Neural cell (in vitro differentiated cells): ENCODE measurements around the gene NOP10. TPM values are rescaled to one million over a fixed set of nuclear protein-coding genes. Genes with fewer than 3 reads are reported as not detected.

ENCODE experiments used
- H2AFZ ChIP-seq: fragments of 200-600, 300-800 bp; sonication (generic), shearing (Covaris generic); 2 replicates; pipeline ENCODE4 v1.6.0; 2014; ENCODE audit warnings: low read depth, mild to moderate bottlenecking, antibody characterized with exemption, low read length, moderate library complexity
- H3F3A ChIP-seq: fragments of 200-600 bp; shearing (Covaris generic); 2 replicates; pipeline ENCODE4 v1.6.1; 2016; ENCODE audit warnings: mild to moderate bottlenecking, moderate library complexity, mixed read lengths, antibody characterized with exemption, low read length; ENCODE audit not compliant: insufficient read depth, poor library complexity, severe bottlenecking
- H3K27ac ChIP-seq: fragments of 200-600, 300-800 bp; sonication (generic), shearing (Covaris generic); 2 replicates; pipeline ENCODE4 v1.5.1; 2014; ENCODE audit warnings: mild to moderate bottlenecking, low read length, moderate library complexity
- H3K27me3 ChIP-seq: fragments of 300-800, 200-600 bp; sonication (generic), shearing (Covaris generic); 2 replicates; pipeline ENCODE4 v1.6.0; 2014; ENCODE audit warnings: mild to moderate bottlenecking, low read depth, low read length, moderate library complexity; ENCODE audit not compliant: insufficient read depth
- H3K36me3 ChIP-seq: fragments of 300-800, 200-600 bp; sonication (generic), shearing (Covaris generic); 2 replicates; pipeline ENCODE4 v1.5.1; 2014; ENCODE audit warnings: mild to moderate bottlenecking, antibody characterized with exemption, low read length, moderate library complexity; ENCODE audit not compliant: insufficient read depth
- H3K4me2 ChIP-seq: fragments of 300-800, 200-600 bp; sonication (generic), shearing (Covaris generic); 2 replicates; pipeline ENCODE4 v1.6.0; 2014; ENCODE audit warnings: mild to moderate bottlenecking, low read length
- H3K4me3 ChIP-seq: fragments of 300-800, 200-600 bp; sonication (generic), shearing (Covaris generic); 2 replicates; pipeline ENCODE4 v1.5.1; 2014; ENCODE audit warnings: mild to moderate bottlenecking, low read length, moderate library complexity
- H3K79me2 ChIP-seq: fragments of 200-600 bp; shearing (Covaris generic); replicated peaks from 2 replicates; pipeline ENCODE4 v1.6.0; 2014; ENCODE audit warnings: mild to moderate bottlenecking, low read length, moderate library complexity; ENCODE audit not compliant: insufficient read depth
- H3K9ac ChIP-seq: fragments of 300-800, 200-600 bp; sonication (generic), shearing (Covaris generic); 2 replicates; pipeline ENCODE4 v1.6.1; 2016; ENCODE audit warnings: mild to moderate bottlenecking, low read length, mixed read lengths
- H3K9me2 ChIP-seq: fragments of 200-600 bp; shearing (Covaris generic); 2 replicates; pipeline ENCODE4 v1.6.1; 2016; ENCODE audit warnings: mild to moderate bottlenecking, low read length, mixed read lengths; ENCODE audit not compliant: insufficient read depth
- H3K9me3 ChIP-seq: fragments of 200-600, 300-800 bp; sonication (generic), shearing (Covaris generic); 2 replicates; pipeline ENCODE4 v1.6.1; 2016; ENCODE audit warnings: mild to moderate bottlenecking, mixed run types, low read length, moderate library complexity, mixed read lengths
- H4K20me1 ChIP-seq: fragments of 200-600 bp; shearing (Covaris generic); 2 replicates; pipeline ENCODE4 v1.6.1; 2016; ENCODE audit warnings: mild to moderate bottlenecking, mixed run types; ENCODE audit not compliant: insufficient read depth
- CTCF ChIP-seq: fragments of 450-650 bp; IDR thresholded peaks from 2 replicates; pipeline ENCODE4 v1.5.1; 2014; ENCODE audit warnings: antibody characterized with exemption, mild to moderate bottlenecking, moderate library complexity; ENCODE audit not compliant: poor library complexity, severe bottlenecking
- EP300 ChIP-seq: fragments of 450-650 bp; conservative IDR thresholded peaks from 2 replicates; pipeline ENCODE4 v1.6.1; 2014; ENCODE audit warnings: antibody characterized with exemption, mild to moderate bottlenecking, moderate library complexity; ENCODE audit not compliant: poor library complexity, severe bottlenecking
- EZH2 ChIP-seq: fragments of 200-600, 300-800 bp; shearing (Covaris generic), sonication (generic); IDR thresholded peaks from 2 replicates; pipeline ENCODE4 v1.6.1; 2014; ENCODE audit warnings: antibody characterized with exemption, low read length, borderline replicate concordance, mild to moderate bottlenecking; ENCODE audit not compliant: insufficient read depth, poor library complexity, severe bottlenecking
- MXI1 ChIP-seq: fragments of 450-650 bp; conservative IDR thresholded peaks from 2 replicates; pipeline ENCODE4 v1.6.1; 2014; ENCODE audit warnings: antibody characterized with exemption, mild to moderate bottlenecking; ENCODE audit not compliant: poor library complexity, severe bottlenecking
- POLR2AphosphoS5 ChIP-seq: IDR thresholded peaks from 2 replicates; pipeline ENCODE4 v1.6.1; 2012
- RAD21 ChIP-seq: fragments of 450-650 bp; conservative IDR thresholded peaks from 2 replicates; pipeline ENCODE4 v1.6.1; 2014; ENCODE audit warnings: antibody characterized with exemption, mild to moderate bottlenecking, moderate library complexity
- REST ChIP-seq: IDR thresholded peaks from 2 replicates; pipeline ENCODE4 v1.6.1; 2012; ENCODE audit warnings: borderline replicate concordance
- SMC3 ChIP-seq: fragments of 450-650 bp; conservative IDR thresholded peaks from 2 replicates; pipeline ENCODE4 v1.6.1; 2014; ENCODE audit warnings: antibody characterized with exemption, mild to moderate bottlenecking, moderate library complexity; ENCODE audit not compliant: poor library complexity
- TAF1 ChIP-seq: IDR thresholded peaks from 2 replicates; pipeline ENCODE4 v1.6.1; 2012; ENCODE audit warnings: low read depth
- polyA plus RNA-seq: library from polyadenylated mRNA; depleted of rRNA; stranded (reverse); fragments of >200 nt; gene quantifications from 2 replicates; pipeline ENCODE4 v1.2.3, GENCODE V29; 2014

NOP10 gene
- polyA plus RNA-seq, 1 donor from 2014 or later = 263 TPM

- H2AFZ ChIP-seq = no peak overlapping the region
- H3K27ac ChIP-seq = no peak overlapping the region
- H3K79me2 ChIP-seq = no peaks in the 10 kb centered on the region
- no peaks in the 10 kb centered on the region for H3K9me3 ChIP-seq
- TF ChIP-seq RAD21 (no peak), EZH2 (no peak), SMC3 (no peak), POLR2AphosphoS5 (no peak), EP300 (no peak), MXI1 (no peak), TAF1 (no peak), CTCF (no peak), REST (no peak)
- H3K27me3 ChIP-seq = no peaks in the 10 kb centered on the region
- H3K4me2 ChIP-seq = no peak overlapping the region
- no peaks in the 10 kb centered on the region for H3F3A ChIP-seq
- no peak overlapping the region for H3K9ac ChIP-seq
- no peak overlapping the region for H3K4me3 ChIP-seq
- peaks cover 3% of the 10 kb centered on the region for H3K36me3 ChIP-seq
- no peaks in the 10 kb centered on the region for H4K20me1 ChIP-seq
- no peaks in the 10 kb centered on the region for H3K9me2 ChIP-seq
Observed at GRCh38 chr15:34358948-34359347, 16.0 kb upstream of the NOP10 start.

- no peaks in the 10 kb centered on the region for H4K20me1 ChIP-seq
- H3K9me3 ChIP-seq = no peaks in the 10 kb centered on the region
- H2AFZ ChIP-seq = no peak overlapping the region
- no peak overlapping the region for H3K4me3 ChIP-seq
- TF ChIP-seq MXI1 = no peak
- H3K4me2 ChIP-seq = no peak overlapping the region
- H3K27ac ChIP-seq = no peak overlapping the region
- no peaks in the 10 kb centered on the region for H3K79me2 ChIP-seq
- no peak overlapping the region for H3K9ac ChIP-seq
- H3F3A ChIP-seq = no peaks in the 10 kb centered on the region
- H3K9me2 ChIP-seq = no peaks in the 10 kb centered on the region
- no peaks in the 10 kb centered on the region for H3K27me3 ChIP-seq
- H3K36me3 ChIP-seq = peaks cover 3% of the 10 kb centered on the region
Observed at GRCh38 chr15:34358367-34358766, 15.4 kb upstream of the NOP10 start.

- Histone ChIP-seq H3K27ac (no peak overlapping the region), H3K9me2 (no peaks in the 10 kb centered on the region), H3K36me3 (peaks cover 3% of the 10 kb centered on the region), H3K4me2 (no peak overlapping the region), H2AFZ (no peak overlapping the region), H3K4me3 (no peak overlapping the region), H3K9me3 (no peaks in the 10 kb centered on the region), H3K79me2 (no peaks in the 10 kb centered on the region), H3K27me3 (no peaks in the 10 kb centered on the region), H3F3A (no peaks in the 10 kb centered on the region), H4K20me1 (no peaks in the 10 kb centered on the region), H3K9ac (no peak overlapping the region)
- TF ChIP-seq CTCF (no peak), EP300 (no peak)
Observed at GRCh38 chr15:34357653-34358052, 14.7 kb upstream of the NOP10 start.
